ENCODE results near the gene MIAT. TPM values are rescaled to one million over a fixed set of nuclear protein-coding genes. Genes with fewer than 3 reads are reported as not detected.

Gene MIAT
- total and polyA plus RNA-seq, 12 donors, result 0.03 to 1.6 (median 0.45) TPM

GRCh38 chr22:26724414-26724813 lies 67.0 kb downstream of the MIAT start:
- no peaks in the 10 kb centered on the region for H3K4me1 ChIP-seq
- intact Hi-C loops (cut with DNase I), result no loop called here
- DNase-seq, result no peak
- no peaks in the 10 kb centered on the region for H3K9me3 ChIP-seq
- H3K27ac ChIP-seq, result no peak overlapping the region
- WGBS, 2 donors, result 96 to 98% methylated on average over 6 of the region's 6 CpGs
- no peak for TF ChIP-seq CTCF (IDR thresholded peaks at IDR 0.05)
- H3K27me3 ChIP-seq, result no peaks in the 10 kb centered on the region
- no peak for ATAC-seq
- H3K4me3 ChIP-seq, result no peak overlapping the region
- peaks cover 0 to 49% (median 0%) of the 10 kb centered on the region in 9 donors for H3K36me3 ChIP-seq

GRCh38 chr22:26725012-26725676 lies 67.8 kb downstream of the MIAT start:
- TF ChIP-seq CTCF (IDR thresholded peaks at IDR 0.05), result no peak
- no peak overlapping the region for H3K27ac ChIP-seq
- no peaks in the 10 kb centered on the region for H3K27me3 ChIP-seq
- no peaks in the 10 kb centered on the region for H3K4me1 ChIP-seq
- ATAC-seq, result no peak
- H3K9me3 ChIP-seq, result no peaks in the 10 kb centered on the region
- 95 to 96% methylated on average over 3 of the region's 3 CpGs for WGBS, 2 donors
- H3K4me3 ChIP-seq, result no peak overlapping the region
- intact Hi-C loops (cut with DNase I), result no loop called here
- peaks cover 0 to 42% (median 0%) of the 10 kb centered on the region in 9 donors for H3K36me3 ChIP-seq
- DNase-seq, result no peak

Other genes starting within 250 kb of the MIAT start
- gene ASPHD2, start 228.3 kb upstream of the MIAT start, total RNA-seq, result 1 to 10 TPM in 1 of 10 donors, under 1 TPM in 7, not detected in 2; 0.07 to 1.8 (median 0.13) TPM
- under 1 TPM in 1 of 2 donors, not detected in 1; 0.19 TPM for gene ASPHD2, start 228.3 kb upstream of the MIAT start, polyA plus RNA-seq
- 10 to 100 TPM in 3 of 10 donors, 1 to 10 TPM in 7; 6.6 to 12.0 (median 9.0) TPM for gene HPS4, start 173.8 kb upstream of the MIAT start, total RNA-seq
- gene HPS4, start 173.8 kb upstream of the MIAT start, polyA plus RNA-seq, result 10 to 100 TPM in 1 of 2 donors, 1 to 10 TPM in 1; 4.6 to 14.3 TPM
- gene SRRD, start 173.7 kb upstream of the MIAT start, total RNA-seq, result 10 to 100 TPM; 19.5 to 26.3 (median 21.2) TPM
- gene SRRD, start 173.7 kb upstream of the MIAT start, polyA plus RNA-seq, result 10 to 100 TPM; 11.9 to 17.8 TPM
- gene TFIP11, start 145.1 kb upstream of the MIAT start, total RNA-seq, result 10 to 100 TPM; 18.8 to 25.5 (median 22.8) TPM
- gene TFIP11, start 145.1 kb upstream of the MIAT start, polyA plus RNA-seq, result 10 to 100 TPM; 22.4 to 25.0 TPM
- gene TPST2, start 67.5 kb upstream of the MIAT start, total RNA-seq, result 10 to 100 TPM; 11.1 to 35.1 (median 19.0) TPM
- gene TPST2, start 67.5 kb upstream of the MIAT start, polyA plus RNA-seq, result 10 to 100 TPM; 27.8 to 41.5 TPM
- gene CRYBB1, start 39.6 kb upstream of the MIAT start, total RNA-seq, result 1 to 10 TPM in 1 of 10 donors, under 1 TPM in 6, not detected in 3; 0.24 to 2.5 (median 0.71) TPM
- gene CRYBB1, start 39.6 kb upstream of the MIAT start, polyA plus RNA-seq, result under 1 TPM; 0.37 to 0.48 TPM
- under 1 TPM in 1 of 10 donors, not detected in 9; 0.42 TPM for gene CRYBA4, start 35.6 kb upstream of the MIAT start, total RNA-seq
- not detected for gene CRYBA4, start 35.6 kb upstream of the MIAT start, polyA plus RNA-seq

Data from heart right ventricle (tissue), 16 donors.